ENCODE data around the gene NAA15.

NAA15 gene

DNA sequence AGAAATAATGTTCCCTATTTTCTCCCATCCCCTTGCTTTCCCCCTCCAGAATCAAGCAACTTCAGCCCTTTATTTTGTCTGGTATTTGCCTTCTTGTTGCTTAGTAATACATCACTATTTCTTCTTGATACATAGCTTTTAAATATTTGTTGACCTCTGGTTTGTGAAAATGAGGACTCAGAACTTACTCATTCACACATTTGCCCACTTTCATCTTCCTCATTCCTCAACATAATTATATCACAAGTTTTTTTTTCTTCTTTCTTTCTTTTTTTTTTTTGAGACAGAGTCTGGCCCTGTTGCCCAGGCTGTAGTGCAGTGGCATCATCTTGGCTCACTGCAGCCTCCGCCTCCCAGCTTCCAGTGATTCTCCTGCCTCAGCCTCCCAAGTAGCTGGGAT lies 29.9 kb downstream of the NAA15 start:
- H3K4me3 ChIP-seq (replicated peaks; ENCODE audit: insufficient read depth, low read length): no peak overlapping the region
- TF ChIP-seq POLR2AphosphoS5 (IDR thresholded peaks at IDR 0.05; ENCODE audit: low read depth) (no peak), SPI1 (IDR thresholded peaks at IDR 0.05; ENCODE audit: borderline replicate concordance, low read depth) (no peak), GABPA (IDR thresholded peaks at IDR 0.05; ENCODE audit: low read depth) (no peak)
- TF ChIP-seq, protein P1, sequence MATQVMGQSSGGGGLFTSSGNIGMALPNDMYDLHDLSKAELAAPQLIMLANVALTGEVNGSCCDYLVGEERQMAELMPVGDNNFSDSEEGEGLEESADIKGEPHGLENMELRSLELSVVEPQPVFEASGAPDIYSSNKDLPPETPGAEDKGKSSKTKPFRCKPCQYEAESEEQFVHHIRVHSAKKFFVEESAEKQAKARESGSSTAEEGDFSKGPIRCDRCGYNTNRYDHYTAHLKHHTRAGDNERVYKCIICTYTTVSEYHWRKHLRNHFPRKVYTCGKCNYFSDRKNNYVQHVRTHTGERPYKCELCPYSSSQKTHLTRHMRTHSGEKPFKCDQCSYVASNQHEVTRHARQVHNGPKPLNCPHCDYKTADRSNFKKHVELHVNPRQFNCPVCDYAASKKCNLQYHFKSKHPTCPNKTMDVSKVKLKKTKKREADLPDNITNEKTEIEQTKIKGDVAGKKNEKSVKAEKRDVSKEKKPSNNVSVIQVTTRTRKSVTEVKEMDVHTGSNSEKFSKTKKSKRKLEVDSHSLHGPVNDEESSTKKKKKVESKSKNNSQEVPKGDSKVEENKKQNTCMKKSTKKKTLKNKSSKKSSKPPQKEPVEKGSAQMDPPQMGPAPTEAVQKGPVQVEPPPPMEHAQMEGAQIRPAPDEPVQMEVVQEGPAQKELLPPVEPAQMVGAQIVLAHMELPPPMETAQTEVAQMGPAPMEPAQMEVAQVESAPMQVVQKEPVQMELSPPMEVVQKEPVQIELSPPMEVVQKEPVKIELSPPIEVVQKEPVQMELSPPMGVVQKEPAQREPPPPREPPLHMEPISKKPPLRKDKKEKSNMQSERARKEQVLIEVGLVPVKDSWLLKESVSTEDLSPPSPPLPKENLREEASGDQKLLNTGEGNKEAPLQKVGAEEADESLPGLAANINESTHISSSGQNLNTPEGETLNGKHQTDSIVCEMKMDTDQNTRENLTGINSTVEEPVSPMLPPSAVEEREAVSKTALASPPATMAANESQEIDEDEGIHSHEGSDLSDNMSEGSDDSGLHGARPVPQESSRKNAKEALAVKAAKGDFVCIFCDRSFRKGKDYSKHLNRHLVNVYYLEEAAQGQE (IDR thresholded peaks at IDR 0.05; ENCODE audit: insufficient replicate concordance, low read depth): no peak
- TF ChIP-seq, protein P2, sequence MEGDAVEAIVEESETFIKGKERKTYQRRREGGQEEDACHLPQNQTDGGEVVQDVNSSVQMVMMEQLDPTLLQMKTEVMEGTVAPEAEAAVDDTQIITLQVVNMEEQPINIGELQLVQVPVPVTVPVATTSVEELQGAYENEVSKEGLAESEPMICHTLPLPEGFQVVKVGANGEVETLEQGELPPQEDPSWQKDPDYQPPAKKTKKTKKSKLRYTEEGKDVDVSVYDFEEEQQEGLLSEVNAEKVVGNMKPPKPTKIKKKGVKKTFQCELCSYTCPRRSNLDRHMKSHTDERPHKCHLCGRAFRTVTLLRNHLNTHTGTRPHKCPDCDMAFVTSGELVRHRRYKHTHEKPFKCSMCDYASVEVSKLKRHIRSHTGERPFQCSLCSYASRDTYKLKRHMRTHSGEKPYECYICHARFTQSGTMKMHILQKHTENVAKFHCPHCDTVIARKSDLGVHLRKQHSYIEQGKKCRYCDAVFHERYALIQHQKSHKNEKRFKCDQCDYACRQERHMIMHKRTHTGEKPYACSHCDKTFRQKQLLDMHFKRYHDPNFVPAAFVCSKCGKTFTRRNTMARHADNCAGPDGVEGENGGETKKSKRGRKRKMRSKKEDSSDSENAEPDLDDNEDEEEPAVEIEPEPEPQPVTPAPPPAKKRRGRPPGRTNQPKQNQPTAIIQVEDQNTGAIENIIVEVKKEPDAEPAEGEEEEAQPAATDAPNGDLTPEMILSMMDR (IDR thresholded peaks at IDR 0.05; ENCODE audit: insufficient read depth, low read length): no peak
- no peaks in the 10 kb centered on the region for H3K27me3 ChIP-seq (ENCODE audit: insufficient read depth, poor library complexity, severe bottlenecking)
- no peak for DNase-seq (ENCODE audit: low read depth in 1 of 2, low spot score in 1 of 2)
- no peak overlapping the region for H3K27ac ChIP-seq (replicated peaks)

DNA sequence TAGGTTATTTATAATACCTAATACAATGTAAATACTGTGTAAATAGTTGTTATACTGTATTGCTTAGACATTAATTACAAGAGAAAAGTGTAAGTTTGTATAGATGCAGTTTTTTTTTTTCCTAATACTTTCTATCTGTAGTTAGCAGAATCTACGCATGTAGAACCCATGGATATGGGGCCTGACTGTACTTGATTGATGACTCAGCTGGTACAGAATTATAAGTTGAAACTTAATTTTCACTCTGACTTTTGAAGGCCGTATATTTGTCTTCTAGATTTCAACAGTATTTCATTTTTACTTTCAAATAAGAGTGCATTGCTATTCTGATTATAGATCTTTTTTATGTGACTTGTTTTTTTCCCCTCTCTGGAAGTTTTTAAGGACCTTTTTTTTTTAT lies 31.7 kb downstream of the NAA15 start:
- no peak for DNase-seq (ENCODE audit: low read depth in 1 of 2, low spot score in 1 of 2)
- Histone ChIP-seq H3K27ac (replicated peaks) (no peak overlapping the region), H3K4me3 (replicated peaks; ENCODE audit: insufficient read depth, low read length) (no peak overlapping the region), H3K27me3 (ENCODE audit: insufficient read depth, poor library complexity, severe bottlenecking) (no peaks in the 10 kb centered on the region)
- TF ChIP-seq, protein P2 (IDR thresholded peaks at IDR 0.05; ENCODE audit: insufficient read depth, low read length): no peak
- TF ChIP-seq POLR2AphosphoS5 (IDR thresholded peaks at IDR 0.05; ENCODE audit: low read depth) (no peak), GABPA (IDR thresholded peaks at IDR 0.05; ENCODE audit: low read depth) (no peak), SPI1 (IDR thresholded peaks at IDR 0.05; ENCODE audit: borderline replicate concordance, low read depth) (no peak)
- TF ChIP-seq, protein P1 (IDR thresholded peaks at IDR 0.05; ENCODE audit: insufficient replicate concordance, low read depth): no peak

DNA sequence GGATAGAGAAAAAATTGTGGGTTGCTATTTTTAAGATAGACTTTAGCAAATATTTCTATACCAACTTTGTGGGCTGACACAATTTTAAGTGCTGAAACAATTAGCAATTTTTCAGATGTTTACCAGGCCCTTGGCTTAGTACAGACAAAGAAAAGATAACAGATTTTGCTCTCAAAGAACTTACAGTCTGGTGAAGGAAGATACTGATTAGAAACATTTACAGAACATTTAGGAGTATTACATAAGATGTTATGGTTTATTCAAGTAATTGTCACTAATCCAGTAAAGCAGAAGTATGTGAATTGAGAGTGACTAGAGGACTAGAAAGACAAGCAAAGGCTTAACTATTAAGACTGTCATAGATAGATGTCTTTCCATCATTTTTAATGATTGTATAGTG lies 36.3 kb downstream of the NAA15 start:
- Histone ChIP-seq H3K4me3 (replicated peaks; ENCODE audit: insufficient read depth, low read length) (no peak overlapping the region), H3K27ac (replicated peaks) (no peak overlapping the region), H3K27me3 (ENCODE audit: insufficient read depth, poor library complexity, severe bottlenecking) (no peaks in the 10 kb centered on the region)
- TF ChIP-seq, protein P2 (IDR thresholded peaks at IDR 0.05; ENCODE audit: insufficient read depth, low read length): no peak
- no peak for TF ChIP-seq GABPA (IDR thresholded peaks at IDR 0.05; ENCODE audit: low read depth)
- TF ChIP-seq, protein P1 (IDR thresholded peaks at IDR 0.05; ENCODE audit: insufficient replicate concordance, low read depth): no peak
- no peak for TF ChIP-seq POLR2AphosphoS5 (IDR thresholded peaks at IDR 0.05; ENCODE audit: low read depth)
- no peak for TF ChIP-seq SPI1 (IDR thresholded peaks at IDR 0.05; ENCODE audit: borderline replicate concordance, low read depth)
- DNase-seq (ENCODE audit: low read depth in 1 of 2, low spot score in 1 of 2): no peak

Measured in HL-60 (cell line).